ENCODE results near the gene KRT33A.

KRT33A gene

GRCh38 chr17:41327411-41328120, 23.1 kb downstream of the KRT33A start:
- no peak for DNase-seq

GRCh38 chr17:41326173-41327145, 24.2 kb downstream of the KRT33A start:
- no peak for DNase-seq

GRCh38 chr17:41325611-41326010, 25.0 kb downstream of the KRT33A start:
- no peak for DNase-seq

- no peak for DNase-seq
Measured at GRCh38 chr17:41325126-41325525, 25.5 kb downstream of the KRT33A start.

GRCh38 chr17:41324180-41325075, 26.2 kb downstream of the KRT33A start:
- peak; percentile 13 to 59 for DNase-seq

- DNase-seq: no peak
Measured at GRCh38 chr17:41322903-41323895, 27.4 kb downstream of the KRT33A start.

- peak; percentile 26 to 59 for DNase-seq
Measured at GRCh38 chr17:41322094-41322902, 28.3 kb downstream of the KRT33A start.

GRCh38 chr17:41318231-41318630, 32.4 kb downstream of the KRT33A start:
- DNase-seq: no peak

- peak in 1 of 2 experiments; percentile 22 for DNase-seq
Measured at GRCh38 chr17:41315814-41316445, 34.7 kb downstream of the KRT33A start.

GRCh38 chr17:41315204-41315794, 35.3 kb downstream of the KRT33A start, which contains the start of gene KRTAP17-1:
TSS of gene KRTAP17-1 (minus strand) at chr17:41315710. CDS start at chr17:41315650, 60 bp downstream.
- DNase-seq: no peak

GRCh38 chr17:41311111-41311510, 39.5 kb downstream of the KRT33A start:
- no peak for DNase-seq

GRCh38 chr17:41308918-41309359, 41.7 kb downstream of the KRT33A start, which contains the start of gene KRTAP16-1:
TSS of gene KRTAP16-1 (minus strand) at chr17:41309309. CDS start at chr17:41309253, 56 bp downstream.
- peak in 1 of 2 experiments; percentile 64 for DNase-seq

GRCh38 chr17:41308251-41308917, 42.2 kb downstream of the KRT33A start:
- DNase-seq: peak; percentile 64 to 89

GRCh38 chr17:41307647-41308046, 43.0 kb downstream of the KRT33A start:
- peak in 1 of 2 experiments; percentile 24 for DNase-seq

GRCh38 chr17:41304091-41304490, 46.5 kb downstream of the KRT33A start:
- DNase-seq: no peak

- DNase-seq: no peak
Measured at GRCh38 chr17:41302981-41303380, 47.6 kb downstream of the KRT33A start.

- DNase-seq: no peak
Measured at GRCh38 chr17:41301916-41302901, 48.4 kb downstream of the KRT33A start, which contains the start of gene KRTAP29-1. TSS of gene KRTAP29-1 (minus strand) at chr17:41302851. CDS start at chr17:41302851, 0 bp downstream.
